ENCODE measurements around the gene ENGASE.

DNA sequence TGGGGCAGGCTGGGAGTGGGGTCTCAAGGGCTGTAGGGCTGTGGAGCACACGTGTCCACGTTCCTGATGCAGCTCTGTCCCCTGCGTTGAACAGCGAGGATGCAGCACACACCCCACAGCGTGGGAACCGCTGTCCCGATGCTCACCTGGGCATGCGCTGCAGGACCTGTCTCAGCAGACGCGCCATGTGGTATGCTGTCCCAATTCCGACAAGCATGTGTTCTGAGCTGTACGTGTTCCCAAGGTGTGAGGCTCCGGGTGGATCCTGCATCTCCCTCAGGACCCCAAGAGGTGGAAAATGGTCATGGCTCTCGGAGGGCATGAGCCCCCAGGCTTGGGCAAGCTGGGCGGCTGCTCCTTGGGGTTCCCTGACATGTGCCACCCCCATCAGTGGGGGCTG, 34.2 kb downstream of the ENGASE start:
- TF ChIP-seq GATA2 (CRISPR knock-in tag; IDR thresholded peaks at IDR 0.05) (no peak), ZNF239 (CRISPR knock-in tag; IDR thresholded peaks at IDR 0.05) (no peak), CBX5 (IDR thresholded peaks at IDR 0.05; ENCODE audit: borderline replicate concordance, low read depth) (no peak), POLR2AphosphoS5 (IDR thresholded peaks at IDR 0.05; ENCODE audit: control insufficient read depth, insufficient read depth, low read depth, low read length) (no peak), ZNF24 (IDR thresholded peaks at IDR 0.05) (no peak), FOXA3 (CRISPR knock-in tag; conservative IDR thresholded peaks at IDR 0.05 in 1 of 2, IDR thresholded peaks at IDR 0.05 in 1 of 2) (no peak), ZZZ3 (IDR thresholded peaks at IDR 0.05) (no peak), CTCF (IDR thresholded peaks at IDR 0.05 in 2 of 3, conservative IDR thresholded peaks at IDR 0.05 in 1 of 3; ENCODE audit: insufficient read depth in 2 of 3, low read depth in 1 of 3, low read length in 3 of 3) (no peak), CAMTA2 (CRISPR knock-in tag; conservative IDR thresholded peaks at IDR 0.05) (no peak), FOXK1 (CRISPR knock-in tag; IDR thresholded peaks at IDR 0.05; ENCODE audit: borderline replicate concordance) (no peak), SMARCC2 (IDR thresholded peaks at IDR 0.05; ENCODE audit: low read depth) (no peak), CBFB (CRISPR knock-in tag; IDR thresholded peaks at IDR 0.05) (no peak), SMARCA4 (IDR thresholded peaks at IDR 0.05) (no peak), ZNF282 (CRISPR knock-in tag; IDR thresholded peaks at IDR 0.05) (no peak)
